Glomerular endothelial cell (primary cell): ENCODE data around the gene ARHGAP44. TPM values are rescaled to one million over a fixed set of nuclear protein-coding genes. Genes with fewer than 3 reads are reported as not detected.

Experiments
- DNase-seq: peaks from one replicate; pipeline ENCODE4 v3.0.0-alpha.2; 2011; ENCODE audit warnings: low read depth, low spot score; ENCODE audit errors: extremely low read depth
- total RNA-seq: library from RNA; depleted of rRNA; stranded (reverse); fragments of >200 nt; gene quantifications from 2 replicates; pipeline ENCODE4 v1.2.3, GENCODE V29; 2015

The ARHGAP44 gene
- total RNA-seq, 1 donor from 2014 or later: 1.4 TPM

DNA sequence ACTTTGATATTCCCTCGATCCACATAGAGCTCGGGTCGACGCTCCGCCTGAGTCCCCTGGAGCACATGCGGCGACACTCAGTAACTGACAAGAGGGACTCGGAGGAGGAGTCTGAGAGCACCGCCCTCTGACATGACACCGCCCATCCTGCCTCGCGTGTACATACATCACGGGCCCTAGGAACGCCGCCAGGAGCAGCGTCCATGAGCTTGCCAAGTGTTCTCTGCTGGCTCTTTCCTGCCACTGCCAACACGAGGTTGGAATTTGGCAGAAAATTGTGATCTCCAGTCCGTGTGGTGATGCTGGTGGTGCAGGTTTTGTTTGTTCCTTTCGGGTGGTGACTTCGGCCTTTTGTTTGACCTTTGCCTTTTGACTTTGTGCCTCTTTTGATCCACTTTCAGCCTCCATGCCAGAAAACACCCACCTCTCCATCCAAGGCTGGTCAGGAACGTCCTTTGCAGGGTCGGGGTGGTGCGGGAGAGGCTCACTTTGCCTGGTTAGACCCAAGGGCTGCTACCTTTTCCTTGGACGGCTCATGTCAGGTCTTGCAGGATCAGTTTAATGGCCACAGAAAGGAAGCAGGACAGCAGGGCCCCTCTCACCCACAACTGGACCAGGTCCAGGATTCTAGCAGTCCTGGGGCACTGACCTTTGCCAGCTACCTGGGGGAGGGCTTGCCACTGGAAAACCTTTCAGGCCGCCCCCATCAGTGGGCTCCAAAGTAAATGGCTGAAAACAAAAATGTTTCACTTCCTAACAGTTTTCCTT lies 200.9 kb downstream of the ARHGAP44 start:
- no peak for DNase-seq

- no peak for DNase-seq
Observed at GRCh38 chr17:12990926-12991325, 201.6 kb downstream of the ARHGAP44 start.

DNA sequence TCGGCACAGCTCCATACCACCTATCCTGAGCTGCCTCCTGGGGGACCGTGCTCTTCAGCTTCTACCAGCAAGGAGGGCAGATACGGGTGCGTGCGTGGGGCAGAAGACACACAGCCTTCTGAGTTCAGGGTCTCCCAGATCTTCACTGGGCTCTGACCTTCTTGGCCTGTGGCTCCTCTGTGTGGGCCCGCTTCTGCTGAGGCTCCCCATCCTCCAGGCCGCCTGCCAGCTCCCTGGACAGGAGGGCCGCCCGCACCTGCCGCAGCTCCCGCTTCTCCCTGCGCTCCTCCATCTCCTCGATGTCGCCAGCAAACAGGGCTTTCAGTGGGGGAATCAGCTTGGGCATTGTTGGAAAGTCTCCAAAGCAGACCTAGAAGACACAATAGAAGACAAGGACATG lies 203.4 kb downstream of the ARHGAP44 start:
- no peak for DNase-seq

- DNase-seq: no peak
Observed at GRCh38 chr17:12993631-12994030, 204.3 kb downstream of the ARHGAP44 start.

DNA sequence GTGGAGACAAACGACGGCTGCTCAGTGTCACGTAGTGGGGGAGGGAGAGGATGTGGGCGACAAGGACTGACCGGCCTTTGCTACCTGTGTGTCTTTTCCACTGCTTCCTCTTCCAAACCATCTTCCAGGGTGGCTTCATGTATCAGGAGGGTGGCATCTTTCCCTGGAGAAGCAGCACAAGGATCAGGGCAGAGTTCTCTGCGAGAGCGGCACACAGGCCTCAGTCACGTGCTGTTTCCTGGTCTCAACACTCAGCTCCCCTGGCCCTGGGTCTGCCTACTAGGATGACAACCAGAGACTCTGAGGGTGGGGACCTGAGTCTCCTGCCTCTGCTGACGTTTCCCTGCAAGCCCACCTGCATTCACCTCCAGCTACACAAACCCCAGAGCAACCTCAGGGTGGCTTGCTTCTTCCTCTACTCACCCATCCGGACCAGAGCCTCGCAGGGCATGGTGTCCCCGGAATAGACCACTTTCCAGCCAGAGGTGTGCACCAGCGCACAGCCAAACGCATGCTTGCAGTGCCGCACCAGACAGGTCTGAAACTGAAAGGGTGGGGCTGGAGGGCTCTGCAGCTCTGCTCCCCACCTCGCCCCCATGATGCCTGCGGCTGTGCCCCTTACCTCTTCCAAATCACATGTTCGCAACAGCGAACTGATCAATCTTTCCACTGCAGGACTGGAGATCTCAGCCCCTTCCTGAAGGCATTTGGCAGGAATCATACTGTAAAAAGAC lies 205.2 kb downstream of the ARHGAP44 start:
- DNase-seq: no peak

GRCh38 chr17:12995106-12995895 lies 206.0 kb downstream of the ARHGAP44 start:
- DNase-seq: no peak

DNA sequence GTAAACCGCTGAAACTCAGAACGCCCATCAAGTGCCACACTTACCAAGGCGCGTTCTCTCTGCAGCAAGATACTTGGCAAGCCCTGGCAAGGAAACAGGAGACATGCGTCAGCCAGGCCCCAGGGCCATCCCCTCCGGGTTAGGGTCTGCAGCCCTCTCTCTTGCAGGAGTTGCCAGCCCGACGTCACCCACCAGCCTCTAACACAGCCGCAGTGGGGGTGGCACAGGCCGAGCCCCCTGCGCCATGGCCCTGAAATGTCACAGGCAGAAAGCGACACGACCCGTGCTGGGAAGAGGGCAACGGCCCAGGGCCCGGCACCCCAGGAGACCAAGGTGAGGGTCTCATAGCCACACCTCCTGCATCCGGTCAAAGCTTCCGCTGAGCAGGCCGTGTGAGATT lies 206.6 kb downstream of the ARHGAP44 start:
- DNase-seq: no peak

GRCh38 chr17:12996357-12996756 lies 207.1 kb downstream of the ARHGAP44 start:
- no peak for DNase-seq

- DNase-seq: no peak
Observed at GRCh38 chr17:12996941-12997340, 207.6 kb downstream of the ARHGAP44 start.

GRCh38 chr17:12998461-12998860 lies 209.2 kb downstream of the ARHGAP44 start:
- DNase-seq: no peak

DNA sequence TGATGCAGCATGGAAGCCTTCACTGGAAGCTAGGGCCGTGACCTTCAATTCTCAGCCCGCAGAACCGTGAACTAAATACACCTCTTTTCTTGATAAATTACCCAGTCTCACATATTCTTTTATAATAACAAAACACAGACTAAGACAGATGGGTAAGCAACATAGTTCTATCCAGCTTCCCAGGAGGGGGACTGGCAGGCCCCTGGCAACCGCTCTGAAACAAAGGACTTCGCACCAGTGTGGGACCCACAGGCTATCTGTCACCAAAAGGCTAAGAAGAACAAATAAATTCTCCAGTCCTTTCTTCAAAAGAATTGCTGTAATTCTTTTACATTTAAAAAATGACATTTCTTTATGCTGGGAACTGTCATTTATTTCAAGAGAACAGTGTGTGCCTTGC lies 209.6 kb downstream of the ARHGAP44 start:
- DNase-seq: no peak

- no peak for DNase-seq
Observed at GRCh38 chr17:13000561-13000960, 211.3 kb downstream of the ARHGAP44 start.

DNA sequence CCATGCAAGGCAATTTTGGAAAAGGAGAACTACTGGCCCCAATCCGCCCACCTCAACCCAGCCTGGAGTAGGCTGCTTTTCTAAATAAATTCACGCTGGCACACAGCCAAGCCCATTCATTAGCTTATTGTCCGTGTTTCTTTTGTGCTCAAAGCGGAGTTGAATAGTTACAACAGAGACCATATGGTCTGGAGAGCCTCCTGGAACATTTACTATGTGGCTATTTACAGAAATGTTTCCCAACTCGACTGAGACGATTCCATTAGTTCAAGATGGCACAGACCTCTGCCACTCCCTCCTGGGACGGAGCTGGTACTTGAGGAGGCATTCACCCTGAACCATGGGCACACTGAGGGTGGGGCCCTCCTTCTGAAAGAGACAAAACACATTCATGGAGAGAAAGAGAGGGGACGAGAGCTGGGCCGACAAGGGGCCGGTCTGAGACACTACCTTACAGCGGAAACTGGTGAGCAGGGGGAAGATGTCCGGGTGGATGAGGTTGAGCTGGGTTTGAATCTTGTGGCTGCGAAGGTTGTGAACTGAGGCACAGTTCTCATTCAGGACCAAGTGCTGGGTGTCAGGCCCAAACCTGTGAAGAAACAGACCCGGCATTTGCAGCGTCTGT lies 212.8 kb downstream of the ARHGAP44 start:
- DNase-seq: no peak

GRCh38 chr17:13002761-13003453 lies 213.6 kb downstream of the ARHGAP44 start:
- DNase-seq: peak; percentile 48

- no peak for DNase-seq
Observed at GRCh38 chr17:13003454-13003851, 214.2 kb downstream of the ARHGAP44 start.

GRCh38 chr17:13003927-13004326 lies 214.6 kb downstream of the ARHGAP44 start:
- no peak for DNase-seq

GRCh38 chr17:13004336-13004735 lies 215.0 kb downstream of the ARHGAP44 start:
- DNase-seq: no peak

DNA sequence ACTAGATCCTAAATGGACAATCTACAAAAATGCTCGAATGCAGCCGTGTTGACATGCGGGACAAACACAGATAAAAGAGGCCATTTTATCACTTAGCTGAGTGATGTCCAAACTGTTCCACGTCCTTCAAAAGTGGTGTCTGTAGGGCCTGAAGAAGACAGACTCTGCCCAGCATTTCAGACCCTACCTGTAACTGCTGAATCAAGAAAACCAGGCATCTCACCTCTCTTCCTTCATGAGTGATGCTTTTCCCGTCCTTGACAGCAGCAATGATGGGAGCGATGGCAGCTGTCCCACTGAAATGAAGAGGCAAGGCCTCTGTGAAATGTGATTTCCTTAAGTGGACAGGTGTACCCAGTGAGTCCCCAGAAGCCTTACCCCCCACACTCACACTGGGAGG lies 216.2 kb downstream of the ARHGAP44 start:
- no peak for DNase-seq

- DNase-seq: no peak
Observed at GRCh38 chr17:13008461-13008860, 219.2 kb downstream of the ARHGAP44 start.

- no peak for DNase-seq
Observed at GRCh38 chr17:13010959-13011358, 221.7 kb downstream of the ARHGAP44 start.
